CD4-positive, alpha-beta T cell (primary cell): ENCODE measurements around the gene RNF111. TPM values are rescaled to one million over a fixed set of nuclear protein-coding genes. Genes with fewer than 3 reads are reported as not detected.
A peak's percentile ranks its signal among the peaks of the same experiment; 100 is the strongest.

ENCODE experiments used
- ATAC-seq: fragments of 200-7000 bp; cut with Tn5 transposase; one replicate; pipeline ENCODE4 v1.10.0; 2022; ENCODE audit warnings: mild to moderate bottlenecking; ENCODE audit not compliant: poor library complexity
- CTCF ChIA-PET: fragments of 350-600 bp; sonication (Branson Sonifier 250); formaldehyde crosslinking; loops from one replicate; lab custom pipeline; 2021; ENCODE audit warnings: antibody characterized with exemption, inconsistent platforms; lab: Charles Lee
- POLR2A ChIA-PET: fragments of 350-600 bp; sonication (Branson Sonifier 250); formaldehyde crosslinking; loops from one replicate; lab custom pipeline; 2021; ENCODE audit warnings: antibody characterized with exemption, inconsistent platforms; lab: Charles Lee
- DNase-seq, 14 experiments: peaks; one replicate each; pipeline ENCODE4 v3.0.0-alpha.2; 2013 to 2020; ENCODE audit warnings: mixed read lengths in 2 of 14
- H3K27ac ChIP-seq, 2 donors: one replicate each; pipeline versions ENCODE4 v1.5.1 to v1.7.0; 2013; ENCODE audit warnings: low read length in 2 of 2, low read depth in 1 of 2, mild to moderate bottlenecking in 1 of 2
- H3K27me3 ChIP-seq, 2 experiments: 1 replicate in 1 of 2; 2 replicates in 1 of 2; pipeline versions ENCODE4 v1.6.1 to v1.7.0; 2013; ENCODE audit warnings: low read length in 2 of 2, control low read depth in 1 of 2, mild to moderate bottlenecking in 1 of 2, moderate library complexity in 1 of 2; ENCODE audit not compliant: insufficient read depth in 2 of 2, control insufficient read depth in 1 of 2
- H3K36me3 ChIP-seq: one replicate; pipeline ENCODE4 v1.6.1; 2013; ENCODE audit warnings: low read length, control low read depth; ENCODE audit not compliant: insufficient read depth
- H3K4me1 ChIP-seq: one replicate; pipeline ENCODE4 v1.6.1; 2013; ENCODE audit warnings: low read length, control low read depth; ENCODE audit not compliant: insufficient read depth
- H3K4me3 ChIP-seq: one replicate; pipeline ENCODE4 v1.5.1; 2013; ENCODE audit warnings: mild to moderate bottlenecking, low read length, moderate library complexity
- H3K9me3 ChIP-seq, 2 experiments: 1 replicate in 1 of 2; 2 replicates in 1 of 2; pipeline versions ENCODE4 v1.6.1 to v1.7.0; 2013; ENCODE audit warnings: low read length in 2 of 2, mild to moderate bottlenecking in 2 of 2, control low read depth in 1 of 2, moderate library complexity in 1 of 2; ENCODE audit not compliant: control insufficient read depth in 1 of 2, insufficient read depth in 1 of 2
- H3K27ac Mint-ChIP-seq: one replicate; pipeline ENCODE4 v1.8.0; 2020; ENCODE audit warnings: mixed read lengths
- H3K27me3 Mint-ChIP-seq: one replicate; pipeline ENCODE4 v1.8.0; 2021; ENCODE audit warnings: mixed read lengths
- H3K36me3 Mint-ChIP-seq: one replicate; pipeline ENCODE4 v1.8.0; 2021; ENCODE audit warnings: low read depth, mixed read lengths
- H3K4me1 Mint-ChIP-seq: one replicate; pipeline ENCODE4 v1.8.0; 2021; ENCODE audit warnings: low read depth, mixed read lengths
- H3K4me3 Mint-ChIP-seq: one replicate; pipeline ENCODE4 v1.8.0; 2020; ENCODE audit warnings: mild to moderate bottlenecking, mixed read lengths
- H3K9me3 Mint-ChIP-seq: one replicate; pipeline ENCODE4 v1.8.0; 2020; ENCODE audit warnings: mixed read lengths
- CTCF ChIP-seq: fragments of 200-600 bp; IDR thresholded peaks from one replicate; pipeline ENCODE4 v1.8.0; 2022; ENCODE audit warnings: antibody characterized with exemption, mild to moderate bottlenecking
- intact Hi-C, 2 experiments: fragments of 100-400 bp; cut with DNase I in 1 of 2; cut with micrococcal nuclease in 1 of 2; formaldehyde crosslinking; loops; one replicate each; pipeline versions ENCODE4 v1.15.1 to v1.9.0; 2023 to 2025; cut with DNase I, micrococcal nuclease
- total RNA-seq, 174 experiments: library from RNA in 2 of 174; stranded (reverse) in 2 of 174; gene quantifications; one replicate each; pipeline ENCODE4 v1.2.3 and lab custom pipeline; 2021 to 2026

The RNF111 gene
- total RNA-seq, 2 experiments from 2014 or later, result 35.4 to 37.1 TPM

- CTCF ChIA-PET, result no interaction called here
- H3K4me1 Mint-ChIP-seq, result peaks cover 17% of the 10 kb centered on the region
- H3K27ac ChIP-seq, result peak within 1 kb of the TSS in 1 of 2 donors; percentile 26
- no peaks in the 10 kb centered on the region for H3K9me3 Mint-ChIP-seq
- peaks cover 9% of the 10 kb centered on the region for H3K4me1 ChIP-seq
- H3K27me3 ChIP-seq, result no peaks in the 10 kb centered on the region
- no peaks in the 10 kb centered on the region for H3K9me3 ChIP-seq
- no peaks in the 10 kb centered on the region for H3K27me3 Mint-ChIP-seq
- TF ChIP-seq CTCF, result no peak
- DNase-seq (peak; percentile 68 to 95 (median 79)), ATAC-seq (peak; percentile 99)
- H3K36me3 ChIP-seq, result no peaks in the 10 kb centered on the region
- POLR2A ChIA-PET, result no interaction called here
- peak within 1 kb of the TSS; percentile 99 for H3K27ac Mint-ChIP-seq
- intact Hi-C loops, result loop anchor here (2.0 to 10.0 kb wide), 4 partner anchors 118 to 580 kb away; partner anchors contain the start of genes RNF111 (in 2 of the 2), BNIP2 (in 1 of the 2) and MINDY2 (in 1 of the 2)
- peak within 1 kb of the TSS; percentile 97 for H3K4me3 Mint-ChIP-seq
- H3K36me3 Mint-ChIP-seq, result peaks cover 5% of the 10 kb centered on the region
- H3K4me3 ChIP-seq, result peak within 1 kb of the TSS; percentile 71
Measured at GRCh38 chr15:59104912-59105732, 117.7 kb downstream of the RNF111 start, which contains the start of gene CCNB2. Gene CCNB2 (plus strand): TSS chr15:59105146. CDS start chr15:59105269, 123 bp downstream.

- H3K27me3 Mint-ChIP-seq, result no peaks in the 10 kb centered on the region
- no peak overlapping the region for H3K27ac Mint-ChIP-seq
Measured at GRCh38 chr15:59105854-59106253, 118.4 kb downstream of the RNF111 start.

DNA sequence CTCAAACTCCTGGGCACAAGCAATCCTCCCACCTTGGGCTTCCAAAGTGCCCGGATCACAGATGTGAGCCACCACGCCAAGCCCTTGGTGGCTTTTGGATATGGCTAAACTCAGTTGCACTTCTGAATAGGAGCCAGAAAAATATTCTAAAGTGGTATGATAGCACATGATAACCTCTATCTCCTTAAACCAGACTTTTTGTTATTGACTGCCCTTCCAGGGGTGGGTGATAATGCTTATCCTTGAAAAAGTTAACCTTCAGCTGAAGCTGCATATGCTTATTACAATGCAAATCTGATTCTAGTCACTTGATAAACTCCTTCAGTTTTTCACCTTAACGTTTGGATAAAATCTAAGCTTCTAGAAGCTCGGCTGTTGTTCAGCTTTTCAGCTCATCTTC lies 123.8 kb downstream of the RNF111 start:
- no peaks in the 10 kb centered on the region for H3K36me3 Mint-ChIP-seq
- no peak for ATAC-seq
- H3K9me3 ChIP-seq, result no peaks in the 10 kb centered on the region
- no peaks in the 10 kb centered on the region for H3K4me1 Mint-ChIP-seq
- no peak overlapping the region for H3K4me3 Mint-ChIP-seq
- intact Hi-C loops, result no loop called here
- no peaks in the 10 kb centered on the region for H3K9me3 Mint-ChIP-seq
- no peak for TF ChIP-seq CTCF
- no peak overlapping the region for H3K27ac Mint-ChIP-seq
- H3K4me1 ChIP-seq, result no peaks in the 10 kb centered on the region
- POLR2A ChIA-PET, result no interaction called here
- H3K36me3 ChIP-seq, result no peaks in the 10 kb centered on the region
- no peak overlapping the region for H3K27ac ChIP-seq
- no peaks in the 10 kb centered on the region for H3K27me3 ChIP-seq
- DNase-seq, result no peak
- no peak overlapping the region for H3K4me3 ChIP-seq
- no peaks in the 10 kb centered on the region for H3K27me3 Mint-ChIP-seq
- CTCF ChIA-PET, result interaction anchor here (1.0 kb wide), 1 partner anchor 154 kb away, joined by 3 read pairs; no protein-coding TSS in a partner anchor

More at GRCh38 chr15:59105854-59106253, 118.4 kb downstream of the RNF111 start:
- Histone ChIP-seq H3K36me3 (no peaks in the 10 kb centered on the region), H3K27me3 (no peaks in the 10 kb centered on the region), H3K27ac (no peak overlapping the region), H3K4me3 (peak overlapping the region; percentile 71), H3K9me3 (no peaks in the 10 kb centered on the region), H3K4me1 (peaks cover 9% of the 10 kb centered on the region)
- no peak for ATAC-seq
- Mint-ChIP-seq H3K4me3 (peak overlapping the region; percentile 97), H3K36me3 (peaks cover 5% of the 10 kb centered on the region), H3K4me1 (peaks cover 17% of the 10 kb centered on the region), H3K9me3 (no peaks in the 10 kb centered on the region)
- POLR2A ChIA-PET, result interaction anchor here (0.6 kb wide), 1 partner anchor 11 kb away, joined by 3 read pairs; no protein-coding TSS in a partner anchor
- no peak for TF ChIP-seq CTCF
- CTCF ChIA-PET, result no interaction called here
- intact Hi-C loops, result loop anchor here (2.0 to 10.0 kb wide), 4 partner anchors 119 to 579 kb away; partner anchors contain the start of genes RNF111 (in 2 of the 2), BNIP2 (in 1 of the 2) and MINDY2 (in 1 of the 2)
- DNase-seq, result no peak
